Neutrophil (primary cell): Measurements from ENCODE around the gene PIP5K1B.

Experiments
- H3K27ac ChIP-seq: fragments of 200-600 bp; sonication (generic); 2 replicates; pipeline ENCODE4 v1.5.1; 2016; ENCODE audit warnings: mild to moderate bottlenecking, moderate library complexity
- H3K27me3 ChIP-seq: fragments of 200-600 bp; sonication (generic); 2 replicates; pipeline ENCODE4 v1.6.0; 2016; ENCODE audit warnings: mild to moderate bottlenecking
- H3K36me3 ChIP-seq: fragments of 200-600 bp; sonication (generic); 2 replicates; pipeline ENCODE4 v1.5.1; 2017
- H3K4me1 ChIP-seq, 2 experiments: fragments of 200-600 bp in 1 of 2; sonication (generic) in 1 of 2; 1 replicate in 1 of 2; 2 replicates in 1 of 2; pipeline versions ENCODE4 v1.5.1 to v1.6.1; 2013 to 2016; ENCODE audit warnings: low read depth in 1 of 2, low read length in 1 of 2, mild to moderate bottlenecking in 1 of 2, moderate library complexity in 1 of 2; ENCODE audit not compliant: control insufficient read depth in 1 of 2, insufficient read depth in 1 of 2
- H3K4me3 ChIP-seq, 2 experiments: fragments of 200-600 bp in 1 of 2; sonication (generic) in 1 of 2; 1 replicate in 1 of 2; 2 replicates in 1 of 2; pipeline ENCODE4 v1.5.1; 2013 to 2016; ENCODE audit warnings: low read depth in 1 of 2, low read length in 1 of 2, mild to moderate bottlenecking in 1 of 2, moderate library complexity in 1 of 2
- H3K9me3 ChIP-seq: fragments of 200-600 bp; sonication (generic); 2 replicates; pipeline ENCODE4 v1.5.1; 2016
- TF ChIP-seq, protein P1 (sequence below): fragments of 200-600 bp; sonication (generic); IDR thresholded peaks from 2 replicates; pipeline ENCODE4 v1.5.1; 2016; ENCODE audit warnings: antibody characterized with exemption

Gene PIP5K1B

DNA sequence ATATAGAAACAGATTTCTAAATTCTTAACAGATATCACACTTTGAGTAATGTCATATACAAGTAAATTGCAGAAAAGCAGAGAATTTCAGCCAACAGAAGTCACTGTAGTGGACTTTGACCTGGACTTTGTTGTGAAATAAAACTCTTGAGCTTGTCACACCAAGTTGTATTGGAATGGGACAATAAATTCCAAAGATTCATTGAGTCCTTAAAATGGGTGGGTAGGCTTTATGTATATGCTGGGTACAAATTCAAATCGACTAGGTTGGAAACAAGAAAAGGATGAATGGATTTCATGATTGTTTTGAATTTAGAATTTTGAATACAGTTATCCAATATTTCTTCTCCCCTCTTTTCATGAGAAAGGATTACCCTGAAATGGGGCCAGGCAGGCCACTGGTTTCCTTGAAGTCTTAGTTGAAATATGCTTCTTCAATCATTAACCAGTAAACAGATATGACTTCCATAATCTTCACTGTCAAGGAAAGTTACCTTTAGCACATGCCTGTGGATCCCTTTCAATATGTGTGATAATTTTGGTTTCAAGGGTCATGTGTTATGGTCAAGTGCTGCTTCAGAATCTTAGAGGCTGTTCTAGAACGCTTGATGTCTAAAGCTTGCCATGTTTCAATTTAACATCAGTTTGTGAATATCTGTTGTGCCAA is 25.7 kb downstream of the PIP5K1B start:
- H3K4me1 ChIP-seq, result no peaks in the 10 kb centered on the region
- TF ChIP-seq, protein P1, sequence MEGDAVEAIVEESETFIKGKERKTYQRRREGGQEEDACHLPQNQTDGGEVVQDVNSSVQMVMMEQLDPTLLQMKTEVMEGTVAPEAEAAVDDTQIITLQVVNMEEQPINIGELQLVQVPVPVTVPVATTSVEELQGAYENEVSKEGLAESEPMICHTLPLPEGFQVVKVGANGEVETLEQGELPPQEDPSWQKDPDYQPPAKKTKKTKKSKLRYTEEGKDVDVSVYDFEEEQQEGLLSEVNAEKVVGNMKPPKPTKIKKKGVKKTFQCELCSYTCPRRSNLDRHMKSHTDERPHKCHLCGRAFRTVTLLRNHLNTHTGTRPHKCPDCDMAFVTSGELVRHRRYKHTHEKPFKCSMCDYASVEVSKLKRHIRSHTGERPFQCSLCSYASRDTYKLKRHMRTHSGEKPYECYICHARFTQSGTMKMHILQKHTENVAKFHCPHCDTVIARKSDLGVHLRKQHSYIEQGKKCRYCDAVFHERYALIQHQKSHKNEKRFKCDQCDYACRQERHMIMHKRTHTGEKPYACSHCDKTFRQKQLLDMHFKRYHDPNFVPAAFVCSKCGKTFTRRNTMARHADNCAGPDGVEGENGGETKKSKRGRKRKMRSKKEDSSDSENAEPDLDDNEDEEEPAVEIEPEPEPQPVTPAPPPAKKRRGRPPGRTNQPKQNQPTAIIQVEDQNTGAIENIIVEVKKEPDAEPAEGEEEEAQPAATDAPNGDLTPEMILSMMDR, result no peak

DNA sequence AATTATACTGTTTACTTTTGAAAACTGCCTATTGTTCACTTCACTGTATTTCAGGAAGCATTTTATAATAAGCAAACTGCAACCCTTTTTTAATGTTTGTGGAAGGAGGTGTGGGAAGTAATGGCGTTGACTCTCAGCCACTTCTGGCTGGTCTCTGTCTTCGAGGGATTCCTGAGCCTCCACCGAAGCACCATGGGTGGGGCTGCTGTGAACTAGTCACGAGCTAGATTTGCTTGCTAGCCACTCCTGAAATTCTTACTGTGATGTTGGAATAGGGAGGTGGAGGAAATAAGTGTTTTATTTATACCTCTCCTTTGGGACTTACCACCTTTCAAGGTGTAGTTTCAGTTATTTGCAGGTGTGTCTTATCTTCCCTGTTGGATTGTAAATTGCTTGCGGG is 26.8 kb downstream of the PIP5K1B start:
- Histone ChIP-seq H3K4me3 (no peak overlapping the region), H3K36me3 (no peaks in the 10 kb centered on the region), H3K4me1 (no peaks in the 10 kb centered on the region), H3K27me3 (no peaks in the 10 kb centered on the region), H3K9me3 (no peaks in the 10 kb centered on the region), H3K27ac (no peak overlapping the region)
- TF ChIP-seq, protein P1, result no peak

More for the DNA sequence above, 25.7 kb downstream of the PIP5K1B start:
- Histone ChIP-seq H3K27ac (no peak overlapping the region), H3K36me3 (no peaks in the 10 kb centered on the region), H3K9me3 (no peaks in the 10 kb centered on the region), H3K4me3 (no peak overlapping the region), H3K27me3 (no peaks in the 10 kb centered on the region)

DNA sequence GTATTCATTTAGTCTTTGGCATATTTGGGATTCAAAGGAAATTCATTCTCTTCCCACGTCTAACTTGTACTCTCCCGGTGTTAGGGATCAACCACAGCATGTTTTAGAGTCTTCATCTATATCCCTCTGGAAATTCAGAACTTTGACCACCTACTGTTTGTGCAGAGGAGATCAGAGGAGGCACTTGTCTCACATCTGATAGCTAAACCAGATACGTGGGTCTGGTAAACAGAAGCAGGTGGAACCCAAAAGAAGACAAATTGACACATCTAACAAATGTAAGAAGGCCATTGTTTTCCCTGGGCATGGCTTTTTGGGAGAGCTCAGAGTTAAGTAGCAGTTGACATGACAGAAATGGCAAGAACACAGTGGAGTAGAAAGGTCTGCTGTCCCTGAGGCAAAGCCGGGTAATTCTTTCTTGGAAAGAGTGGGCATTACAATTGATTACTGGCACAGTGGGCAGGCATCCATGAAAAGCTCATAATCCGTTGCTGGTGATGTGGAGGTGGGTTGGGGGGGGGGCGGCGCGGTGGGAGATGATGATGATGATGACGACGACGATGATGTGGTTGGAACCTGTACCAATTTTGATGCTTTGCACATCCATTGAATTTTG is 27.5 kb downstream of the PIP5K1B start:
- no peak overlapping the region for H3K27ac ChIP-seq
- H3K4me1 ChIP-seq, result no peaks in the 10 kb centered on the region

DNA sequence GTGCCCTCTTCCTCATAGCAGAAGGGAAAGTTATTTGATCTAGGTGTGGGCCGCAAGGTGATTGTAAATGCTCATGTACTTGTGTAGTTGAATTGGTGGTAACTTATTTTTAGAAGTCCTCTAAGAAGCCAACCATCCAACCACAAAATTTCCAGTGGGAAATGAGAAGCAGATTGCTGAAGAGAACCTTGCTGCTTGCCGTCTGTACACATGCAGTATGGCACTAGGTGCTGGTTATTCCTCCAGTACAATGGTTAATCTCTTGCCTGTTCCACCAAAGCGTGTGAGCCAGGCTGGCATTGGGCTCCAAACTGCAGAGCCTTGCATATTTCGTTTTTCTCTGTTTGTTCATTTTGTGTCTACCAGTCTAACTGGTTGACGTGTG is 28.0 kb downstream of the PIP5K1B start:
- H3K27me3 ChIP-seq, result no peaks in the 10 kb centered on the region
- H3K27ac ChIP-seq, result no peak overlapping the region
- H3K4me1 ChIP-seq, result no peaks in the 10 kb centered on the region
- H3K9me3 ChIP-seq, result no peaks in the 10 kb centered on the region
- TF ChIP-seq, protein P1, result no peak
- no peaks in the 10 kb centered on the region for H3K36me3 ChIP-seq
- H3K4me3 ChIP-seq, result no peak overlapping the region

More for the DNA sequence above, 27.5 kb downstream of the PIP5K1B start:
- TF ChIP-seq, protein P1, result no peak
- no peaks in the 10 kb centered on the region for H3K9me3 ChIP-seq
- H3K36me3 ChIP-seq, result no peaks in the 10 kb centered on the region
- H3K4me3 ChIP-seq, result no peak overlapping the region
- no peaks in the 10 kb centered on the region for H3K27me3 ChIP-seq

DNA sequence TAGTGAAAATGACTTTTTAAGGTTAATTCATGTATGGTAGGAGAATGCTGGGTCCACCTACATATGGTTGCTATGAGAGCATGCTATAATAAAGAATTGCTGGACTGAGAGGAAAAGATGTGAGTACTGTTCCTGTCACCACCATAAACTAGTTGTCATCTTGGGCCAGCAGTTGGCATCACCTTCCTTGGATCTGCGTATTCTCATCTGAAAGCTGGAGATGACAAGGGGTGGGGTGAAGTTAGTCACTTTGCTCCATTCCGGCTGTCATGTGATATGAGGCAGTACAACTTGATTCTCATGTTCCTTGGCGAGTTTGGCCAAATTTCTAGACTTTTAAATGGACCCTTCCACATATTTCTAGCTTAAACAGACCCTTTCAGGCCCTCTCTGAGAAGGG is 33.3 kb downstream of the PIP5K1B start:
- Histone ChIP-seq H3K36me3 (peaks cover 2% of the 10 kb centered on the region), H3K4me3 (no peak overlapping the region), H3K4me1 (peaks cover 7 to 16% of the 10 kb centered on the region in 2 experiments), H3K9me3 (no peaks in the 10 kb centered on the region), H3K27me3 (no peaks in the 10 kb centered on the region), H3K27ac (no peak overlapping the region)
- TF ChIP-seq, protein P1, result no peak
